HEK293 (cell line): Measurements from ENCODE around the gene MIS18A.

ENCODE experiments used
- CTCF ChIA-PET: fragments of 350-600 bp; formaldehyde crosslinking; extraction: SDS; loops from one replicate; lab custom pipeline; 2021; ENCODE audit warnings: antibody characterized with exemption; lab: Yijun Ruan, JAX
- POLR2A ChIA-PET: fragments of 300-600 bp; formaldehyde crosslinking; extraction: SDS; loops from one replicate; lab custom pipeline; 2020; ENCODE audit warnings: antibody characterized with exemption, inconsistent platforms; lab: Yijun Ruan, JAX
- H3K27ac ChIP-seq: fragments of 200-500 bp; sonication (Bioruptor generic); 2 replicates; pipeline ENCODE4 v1.5.1; 2014; ENCODE audit warnings: low read depth, low read length, control low read depth, inconsistent platforms; ENCODE audit errors: extremely low read depth
- H3K36me3 ChIP-seq, 2 experiments: fragments of 200-500 bp in 1 of 2; sonication (Bioruptor generic) in 1 of 2; 1 replicate in 1 of 2; 2 replicates in 1 of 2; pipeline ENCODE4 v1.5.1; 2014 to 2017; ENCODE audit warnings: inconsistent platforms in 2 of 2, low read length in 2 of 2; ENCODE audit not compliant: control insufficient read depth in 2 of 2, insufficient read depth in 1 of 2
- H3K4me1 ChIP-seq: fragments of 200-500 bp; sonication (Bioruptor generic); 2 replicates; pipeline ENCODE4 v1.5.1; 2014; ENCODE audit warnings: mild to moderate bottlenecking, low read length, inconsistent platforms; ENCODE audit not compliant: control insufficient read depth, insufficient read depth
- H3K4me3 ChIP-seq: 2 replicates; pipeline ENCODE4 v1.5.1; 2011; ENCODE audit warnings: low read depth, mild to moderate bottlenecking, control low read depth, low read length, moderate library complexity
- H3K9me3 ChIP-seq: fragments of 200-500 bp; sonication (Bioruptor generic); 2 replicates; pipeline ENCODE4 v1.5.1; 2014; ENCODE audit warnings: low read depth, low read length, inconsistent platforms; ENCODE audit not compliant: control insufficient read depth, insufficient read depth
- INSM2 ChIP-seq: fragments of 450-650 bp; formaldehyde crosslinking; IDR thresholded peaks from 2 replicates; pipeline ENCODE4 v1.5.1; 2016; ENCODE audit warnings: missing biosample characterization, missing genetic modification characterization
- KLF16 ChIP-seq: fragments of 450-650 bp; formaldehyde crosslinking; IDR thresholded peaks from 2 replicates; pipeline ENCODE4 v1.5.1; 2017; ENCODE audit warnings: missing biosample characterization, missing genetic modification characterization
- PRDM1 ChIP-seq: fragments of 450-650 bp; formaldehyde crosslinking; IDR thresholded peaks from 2 replicates; pipeline ENCODE4; 2016; ENCODE audit warnings: missing biosample characterization, missing genetic modification characterization
- PRDM10 ChIP-seq: fragments of 450-650 bp; formaldehyde crosslinking; IDR thresholded peaks from 2 replicates; pipeline ENCODE4 v1.5.1; 2016; ENCODE audit warnings: missing biosample characterization, missing genetic modification characterization
- TRIM28 ChIP-seq: IDR thresholded peaks from 2 replicates; pipeline ENCODE4 v1.6.1; 2011; ENCODE audit warnings: low read length, control low read depth, borderline replicate concordance
- ZBTB20 ChIP-seq: fragments of 450-650 bp; formaldehyde crosslinking; IDR thresholded peaks from 2 replicates; pipeline ENCODE4 v1.5.1; 2016; ENCODE audit warnings: missing biosample characterization, missing genetic modification characterization
- ZNF155 ChIP-seq: fragments of 450-650 bp; formaldehyde crosslinking; IDR thresholded peaks from 2 replicates; pipeline ENCODE4 v1.5.1; 2016; ENCODE audit warnings: missing biosample characterization, missing genetic modification characterization
- ZNF280D ChIP-seq: fragments of 450-650 bp; formaldehyde crosslinking; IDR thresholded peaks from 2 replicates; pipeline ENCODE4 v1.5.1; 2016; ENCODE audit warnings: missing biosample characterization, missing genetic modification characterization
- ZNF37A ChIP-seq: fragments of 450-650 bp; IDR thresholded peaks from 2 replicates; pipeline ENCODE4 v1.5.1; 2018; ENCODE audit warnings: missing biosample characterization, missing genetic modification characterization
- ZNF398 ChIP-seq: fragments of 450-650 bp; formaldehyde crosslinking; IDR thresholded peaks from 2 replicates; pipeline ENCODE4 v1.5.1; 2017; ENCODE audit warnings: missing biosample characterization, missing genetic modification characterization
- ZNF449 ChIP-seq: fragments of 450-650 bp; formaldehyde crosslinking; IDR thresholded peaks from 2 replicates; pipeline ENCODE4 v1.5.1; 2017; ENCODE audit warnings: missing biosample characterization, mild to moderate bottlenecking, missing genetic modification characterization, moderate library complexity
- ZNF473 ChIP-seq: fragments of 450-650 bp; formaldehyde crosslinking; IDR thresholded peaks from 2 replicates; pipeline ENCODE4 v1.5.1; 2017; ENCODE audit warnings: missing biosample characterization, missing genetic modification characterization
- ZSCAN30 ChIP-seq: fragments of 450-650 bp; IDR thresholded peaks from 2 replicates; pipeline ENCODE4 v1.5.1; 2018; ENCODE audit warnings: missing biosample characterization, mild to moderate bottlenecking, missing genetic modification characterization, moderate library complexity

The MIS18A gene

GRCh38 chr21:32226444-32226843, 52.4 kb downstream of the MIS18A start:
- no peaks in the 10 kb centered on the region for H3K36me3 ChIP-seq
- POLR2A ChIA-PET: no interaction called here

More at GRCh38 chr21:32226444-32226843, 52.4 kb downstream of the MIS18A start:
- Histone ChIP-seq H3K27ac (no peak overlapping the region), H3K9me3 (no peaks in the 10 kb centered on the region; the same call in 1 of the 2 replicates), H3K4me1 (no peaks in the 10 kb centered on the region), H3K4me3 (no peak overlapping the region)
- CTCF ChIA-PET: no interaction called here
- TF ChIP-seq ZNF37A (tag by site-specific recombination): no peak
- no peak for TF ChIP-seq PRDM1 (tag by site-specific recombination)
- TF ChIP-seq ZBTB20 (tag by site-specific recombination): no peak
- no peak for TF ChIP-seq INSM2
- no peak for TF ChIP-seq ZNF398 (tag by site-specific recombination)
- TF ChIP-seq ZNF473 (tag by site-specific recombination): no peak
- no peak for TF ChIP-seq PRDM10 (tag by site-specific recombination)
- no peak for TF ChIP-seq KLF16 (tag by site-specific recombination)
- TF ChIP-seq ZNF280D (tag by site-specific recombination): no peak
- no peak for TF ChIP-seq ZNF449 (tag by site-specific recombination)
- no peak for TF ChIP-seq TRIM28
- TF ChIP-seq ZNF155: no peak
- no peak for TF ChIP-seq ZSCAN30 (tag by site-specific recombination)
